ENCODE results near the gene PHACTR2.

The PHACTR2 gene

DNA sequence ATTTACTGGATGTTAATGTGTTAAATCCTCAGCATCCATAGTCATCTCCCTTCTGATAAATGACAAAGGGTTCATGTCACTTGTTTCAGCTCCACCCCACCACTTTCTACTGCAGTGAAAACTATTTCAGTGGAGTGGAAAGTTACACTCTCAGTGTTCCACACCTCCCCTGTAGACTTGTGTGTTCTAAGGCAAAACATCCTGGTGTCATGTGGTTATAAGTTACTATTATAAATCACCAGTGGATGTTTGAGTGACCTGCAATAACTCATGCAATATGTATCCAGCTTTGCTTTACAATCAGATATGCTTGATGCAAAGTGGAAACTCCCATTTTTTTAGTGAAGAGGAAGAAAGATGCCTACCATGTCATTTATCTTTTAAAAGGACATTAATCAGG lies 83.3 kb downstream of the PHACTR2 start:
- peaks cover 17% of the 10 kb centered on the region for H3K36me3 ChIP-seq
- TF ChIP-seq, protein P1, sequence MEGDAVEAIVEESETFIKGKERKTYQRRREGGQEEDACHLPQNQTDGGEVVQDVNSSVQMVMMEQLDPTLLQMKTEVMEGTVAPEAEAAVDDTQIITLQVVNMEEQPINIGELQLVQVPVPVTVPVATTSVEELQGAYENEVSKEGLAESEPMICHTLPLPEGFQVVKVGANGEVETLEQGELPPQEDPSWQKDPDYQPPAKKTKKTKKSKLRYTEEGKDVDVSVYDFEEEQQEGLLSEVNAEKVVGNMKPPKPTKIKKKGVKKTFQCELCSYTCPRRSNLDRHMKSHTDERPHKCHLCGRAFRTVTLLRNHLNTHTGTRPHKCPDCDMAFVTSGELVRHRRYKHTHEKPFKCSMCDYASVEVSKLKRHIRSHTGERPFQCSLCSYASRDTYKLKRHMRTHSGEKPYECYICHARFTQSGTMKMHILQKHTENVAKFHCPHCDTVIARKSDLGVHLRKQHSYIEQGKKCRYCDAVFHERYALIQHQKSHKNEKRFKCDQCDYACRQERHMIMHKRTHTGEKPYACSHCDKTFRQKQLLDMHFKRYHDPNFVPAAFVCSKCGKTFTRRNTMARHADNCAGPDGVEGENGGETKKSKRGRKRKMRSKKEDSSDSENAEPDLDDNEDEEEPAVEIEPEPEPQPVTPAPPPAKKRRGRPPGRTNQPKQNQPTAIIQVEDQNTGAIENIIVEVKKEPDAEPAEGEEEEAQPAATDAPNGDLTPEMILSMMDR (IDR thresholded peaks at IDR 0.05): no peak
- H3K9me3 ChIP-seq: no peaks in the 10 kb centered on the region
- no peaks in the 10 kb centered on the region for H3K27me3 ChIP-seq
- H3K27ac ChIP-seq: peak overlapping the region; percentile 87
- H3K4me3 ChIP-seq (ENCODE audit: low read depth in 1 of 2, low read length in 1 of 2): no peak overlapping the region
- peaks cover 23 to 26% of the 10 kb centered on the region in 2 experiments for H3K4me1 ChIP-seq (ENCODE audit: control insufficient read depth in 1 of 2, insufficient read depth in 1 of 2, low read depth in 1 of 2, low read length in 1 of 2)

DNA sequence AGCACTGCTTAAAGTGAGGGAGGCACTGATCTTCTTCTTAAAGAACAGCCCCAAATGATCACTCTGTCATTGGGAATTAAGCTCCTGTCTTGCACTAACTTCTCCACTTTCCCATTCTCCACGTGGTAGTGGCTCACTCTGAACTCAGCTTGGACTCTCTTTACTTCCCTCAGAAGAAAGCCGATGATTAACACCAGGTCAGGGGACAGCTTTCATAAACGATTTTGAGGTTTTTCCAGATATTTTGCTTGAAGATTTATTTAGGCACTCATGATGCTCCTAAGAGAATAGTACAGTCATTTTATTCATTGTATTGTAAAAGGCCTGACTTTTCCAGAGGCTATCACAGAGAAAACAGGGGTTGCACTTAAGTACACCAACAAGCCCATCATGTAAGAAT lies 84.4 kb downstream of the PHACTR2 start:
- H3K4me3 ChIP-seq (ENCODE audit: low read depth in 1 of 2, low read length in 1 of 2): no peak overlapping the region
- no peak overlapping the region for H3K27ac ChIP-seq
- H3K36me3 ChIP-seq: peaks cover 23% of the 10 kb centered on the region
- H3K9me3 ChIP-seq: no peaks in the 10 kb centered on the region
- peaks cover 23 to 26% of the 10 kb centered on the region in 2 experiments for H3K4me1 ChIP-seq (ENCODE audit: control insufficient read depth in 1 of 2, insufficient read depth in 1 of 2, low read depth in 1 of 2, low read length in 1 of 2)
- TF ChIP-seq, protein P1 (IDR thresholded peaks at IDR 0.05): no peak
- H3K27me3 ChIP-seq: no peaks in the 10 kb centered on the region

DNA sequence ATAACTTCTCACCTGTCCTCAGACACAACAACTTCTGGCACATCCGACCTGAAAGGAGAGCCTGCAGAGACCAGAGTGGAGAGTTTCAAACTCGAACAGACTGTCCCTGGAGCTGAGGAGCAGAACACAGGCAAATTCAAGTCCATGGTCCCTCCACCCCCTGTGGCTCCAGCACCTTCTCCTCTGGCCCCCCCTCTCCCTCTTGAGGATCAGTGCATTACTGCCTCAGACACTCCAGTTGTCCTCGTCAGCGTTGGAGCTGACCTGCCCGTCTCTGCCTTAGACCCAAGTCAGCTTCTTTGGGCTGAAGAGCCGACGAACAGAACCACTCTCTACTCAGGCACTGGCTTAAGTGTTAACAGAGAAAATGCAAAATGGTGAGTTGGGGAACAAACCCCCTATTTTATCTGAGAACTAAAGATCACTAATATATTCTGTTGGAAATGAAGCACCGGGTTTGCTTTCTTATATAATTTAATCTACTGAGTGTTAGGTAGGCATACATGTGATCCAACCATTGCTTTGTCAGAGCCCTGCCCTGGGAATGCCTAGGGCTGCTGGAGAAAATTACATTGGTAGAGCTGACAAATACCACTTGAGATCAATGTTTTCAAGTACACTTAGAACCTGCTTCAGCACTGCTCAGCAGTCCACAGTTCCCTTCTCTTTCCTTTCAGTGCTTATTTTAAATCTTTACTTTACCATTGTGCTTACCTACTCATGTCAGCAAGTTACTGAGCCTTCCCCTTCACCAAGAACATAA lies 87.8 kb downstream of the PHACTR2 start:
- Histone ChIP-seq H3K36me3 (peaks cover 30% of the 10 kb centered on the region), H3K4me1 (ENCODE audit: control insufficient read depth in 1 of 2, insufficient read depth in 1 of 2, low read depth in 1 of 2, low read length in 1 of 2) (peaks cover 0 to 4% of the 10 kb centered on the region in 2 experiments), H3K27me3 (no peaks in the 10 kb centered on the region), H3K4me3 (ENCODE audit: low read depth in 1 of 2, low read length in 1 of 2) (no peak overlapping the region), H3K9me3 (no peaks in the 10 kb centered on the region), H3K27ac (peak overlapping the region; percentile 25)
- TF ChIP-seq, protein P1 (IDR thresholded peaks at IDR 0.05): no peak

DNA sequence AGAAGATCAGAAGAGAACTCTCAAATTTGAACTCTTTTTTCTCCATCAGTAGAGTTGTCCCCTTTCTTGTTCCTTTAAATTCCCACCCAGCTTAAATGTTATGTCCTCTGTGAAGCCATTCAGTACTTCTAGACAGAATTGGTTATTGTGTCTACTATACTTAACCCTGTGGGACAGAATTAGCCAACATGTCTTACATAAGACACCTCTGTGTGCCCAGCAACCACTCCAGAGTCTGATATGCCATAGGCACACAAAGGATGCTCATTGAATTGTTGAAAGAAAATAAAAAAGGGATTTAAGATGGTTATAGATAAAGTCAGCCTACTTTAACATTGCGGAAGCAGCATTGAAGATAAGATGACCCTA lies 88.4 kb downstream of the PHACTR2 start:
- peak overlapping the region; percentile 25 for H3K27ac ChIP-seq
- H3K4me3 ChIP-seq (ENCODE audit: low read depth in 1 of 2, low read length in 1 of 2): no peak overlapping the region
- TF ChIP-seq, protein P1 (IDR thresholded peaks at IDR 0.05): no peak
- no peaks in the 10 kb centered on the region for H3K9me3 ChIP-seq
- no peaks in the 10 kb centered on the region for H3K4me1 ChIP-seq (ENCODE audit: control insufficient read depth in 1 of 2, insufficient read depth in 1 of 2, low read depth in 1 of 2, low read length in 1 of 2)
- H3K27me3 ChIP-seq: no peaks in the 10 kb centered on the region
- H3K36me3 ChIP-seq: peaks cover 30% of the 10 kb centered on the region

DNA sequence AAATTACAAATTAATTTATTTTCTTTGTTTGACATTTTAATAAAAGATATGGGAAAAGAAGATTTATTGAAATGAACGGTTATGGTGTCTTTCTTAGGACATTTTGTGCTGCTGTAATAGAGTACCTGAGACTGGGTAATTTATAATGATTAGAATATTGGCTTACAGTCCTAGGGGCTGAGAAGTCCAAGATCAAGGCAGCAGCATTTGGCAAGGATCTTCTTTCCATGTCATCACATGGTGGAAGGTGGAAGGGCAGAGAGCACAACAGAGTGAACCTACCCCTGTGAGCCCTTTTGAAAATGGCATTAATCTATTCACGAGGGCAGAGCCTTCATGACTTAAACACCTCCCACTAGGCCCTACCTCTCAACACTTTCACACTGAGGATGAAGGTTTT lies 89.7 kb downstream of the PHACTR2 start:
- Histone ChIP-seq H3K4me1 (ENCODE audit: control insufficient read depth in 1 of 2, insufficient read depth in 1 of 2, low read depth in 1 of 2, low read length in 1 of 2) (no peaks in the 10 kb centered on the region), H3K36me3 (peaks cover 38% of the 10 kb centered on the region), H3K9me3 (no peaks in the 10 kb centered on the region), H3K27me3 (no peaks in the 10 kb centered on the region), H3K4me3 (ENCODE audit: low read depth in 1 of 2, low read length in 1 of 2) (no peak overlapping the region), H3K27ac (no peak overlapping the region)
- TF ChIP-seq, protein P1 (IDR thresholded peaks at IDR 0.05): no peak

Data from neutrophil (primary cell).